Body of pancreas (tissue), 4 donors: ENCODE measurements around the gene FCGR2B.

Experiments used
- POLR2A ChIP-seq, 3 donors: fragments of 450-650 bp; IDR thresholded peaks; one replicate each; pipeline ENCODE4 v1.6.1; 2016; ENCODE audit warnings: antibody characterized with exemption in 3 of 3, mild to moderate bottlenecking in 2 of 3
- TF ChIP-seq, protein P1 (sequence below), 7 experiments: fragments of 450-650 bp in 4 of 7; fragments of 200-600 bp in 3 of 7; sonication (generic) in 3 of 7; IDR thresholded peaks; one replicate each; pipeline ENCODE4 v1.5.1; 2016 to 2019; ENCODE audit warnings: antibody characterized with exemption in 7 of 7

GRCh38 chr1:161676441-161676840 lies 13.5 kb downstream of the FCGR2B start:
- no peak for TF ChIP-seq POLR2A (IDR thresholded peaks at IDR 0.05)
- TF ChIP-seq, protein P1, sequence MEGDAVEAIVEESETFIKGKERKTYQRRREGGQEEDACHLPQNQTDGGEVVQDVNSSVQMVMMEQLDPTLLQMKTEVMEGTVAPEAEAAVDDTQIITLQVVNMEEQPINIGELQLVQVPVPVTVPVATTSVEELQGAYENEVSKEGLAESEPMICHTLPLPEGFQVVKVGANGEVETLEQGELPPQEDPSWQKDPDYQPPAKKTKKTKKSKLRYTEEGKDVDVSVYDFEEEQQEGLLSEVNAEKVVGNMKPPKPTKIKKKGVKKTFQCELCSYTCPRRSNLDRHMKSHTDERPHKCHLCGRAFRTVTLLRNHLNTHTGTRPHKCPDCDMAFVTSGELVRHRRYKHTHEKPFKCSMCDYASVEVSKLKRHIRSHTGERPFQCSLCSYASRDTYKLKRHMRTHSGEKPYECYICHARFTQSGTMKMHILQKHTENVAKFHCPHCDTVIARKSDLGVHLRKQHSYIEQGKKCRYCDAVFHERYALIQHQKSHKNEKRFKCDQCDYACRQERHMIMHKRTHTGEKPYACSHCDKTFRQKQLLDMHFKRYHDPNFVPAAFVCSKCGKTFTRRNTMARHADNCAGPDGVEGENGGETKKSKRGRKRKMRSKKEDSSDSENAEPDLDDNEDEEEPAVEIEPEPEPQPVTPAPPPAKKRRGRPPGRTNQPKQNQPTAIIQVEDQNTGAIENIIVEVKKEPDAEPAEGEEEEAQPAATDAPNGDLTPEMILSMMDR (IDR thresholded peaks at IDR 0.05), result no peak
